Activated CD4-positive, alpha-beta memory T cell treated with anti-CD3 and anti-CD28 coated beads for 36 hours (primary cell): ENCODE data around the gene ZNF106. TPM values are rescaled to one million over a fixed set of nuclear protein-coding genes. Genes with fewer than 3 reads are reported as not detected.

ENCODE experiments used
- CTCF ChIA-PET: fragments of 350-600 bp; sonication (Branson Sonifier 250); formaldehyde crosslinking; loops from one replicate; lab custom pipeline; 2021; ENCODE audit warnings: antibody characterized with exemption, inconsistent platforms; lab: Charles Lee
- POLR2A ChIA-PET: fragments of 350-600 bp; sonication (Branson Sonifier 250); formaldehyde crosslinking; loops from one replicate; lab custom pipeline; 2021; ENCODE audit warnings: antibody characterized with exemption; lab: Charles Lee
- DNase-seq: peaks from one replicate; pipeline ENCODE4 v3.0.0-alpha.2; 2020
- H3K27ac Mint-ChIP-seq: one replicate; pipeline ENCODE4 v1.8.0; 2021; ENCODE audit warnings: mixed read lengths
- H3K27me3 Mint-ChIP-seq: one replicate; pipeline ENCODE4 v1.8.0; 2021; ENCODE audit warnings: mixed read lengths
- H3K36me3 Mint-ChIP-seq: one replicate; pipeline ENCODE4 v1.8.0; 2021; ENCODE audit warnings: mixed read lengths
- H3K4me1 Mint-ChIP-seq: one replicate; pipeline ENCODE4 v1.8.0; 2021; ENCODE audit warnings: low read depth, mixed read lengths
- H3K4me3 Mint-ChIP-seq: one replicate; pipeline ENCODE4 v1.8.0; 2021; ENCODE audit warnings: mild to moderate bottlenecking, mixed read lengths
- H3K9me3 Mint-ChIP-seq: one replicate; pipeline ENCODE4 v1.8.0; 2021; ENCODE audit warnings: mixed read lengths
- intact Hi-C: fragments of 100-400 bp; cut with micrococcal nuclease; formaldehyde crosslinking; loops from one replicate; pipeline ENCODE4 v1.15.1; 2023
- total RNA-seq, 2 experiments: library from RNA; stranded (reverse); gene quantifications; one replicate each; pipeline ENCODE4 v1.2.3, GENCODE V29; 2021

The ZNF106 gene
- total RNA-seq, 2 experiments from 2014 or later: 47.1 to 48.0 TPM

DNA sequence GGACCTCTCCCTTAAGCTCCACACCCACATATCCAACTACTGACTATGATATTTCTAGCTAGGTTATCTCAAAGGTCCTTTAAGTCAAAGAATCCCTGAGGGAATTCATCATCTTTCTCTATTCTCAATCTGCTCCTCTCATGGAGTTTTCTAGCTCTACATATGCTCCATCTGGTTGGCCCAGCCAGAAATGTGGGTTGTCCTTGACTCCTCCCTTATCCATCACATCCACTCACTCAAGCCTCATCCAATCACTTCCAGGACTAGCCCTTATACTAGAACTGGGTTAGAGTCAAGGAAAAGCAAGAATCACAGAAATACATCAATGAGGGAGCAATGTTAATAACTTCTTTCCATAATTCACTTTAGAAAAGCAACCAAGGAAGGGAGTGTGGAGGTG lies 45.4 kb downstream of the ZNF106 start:
- Mint-ChIP-seq H3K4me1 (peaks cover 2% of the 10 kb centered on the region), H3K9me3 (no peaks in the 10 kb centered on the region), H3K27me3 (no peaks in the 10 kb centered on the region), H3K27ac (no peak overlapping the region), H3K4me3 (no peak overlapping the region), H3K36me3 (peaks cover 32% of the 10 kb centered on the region)
- DNase-seq: no peak
- ChIA-PET CTCF (interaction anchor here (0.5 to 1.4 kb wide), 3 partner anchors 22 to 202 kb away, joined by 3 read pairs; no protein-coding TSS in a partner anchor), POLR2A (no interaction called here)
- intact Hi-C loops: no loop called here

DNA sequence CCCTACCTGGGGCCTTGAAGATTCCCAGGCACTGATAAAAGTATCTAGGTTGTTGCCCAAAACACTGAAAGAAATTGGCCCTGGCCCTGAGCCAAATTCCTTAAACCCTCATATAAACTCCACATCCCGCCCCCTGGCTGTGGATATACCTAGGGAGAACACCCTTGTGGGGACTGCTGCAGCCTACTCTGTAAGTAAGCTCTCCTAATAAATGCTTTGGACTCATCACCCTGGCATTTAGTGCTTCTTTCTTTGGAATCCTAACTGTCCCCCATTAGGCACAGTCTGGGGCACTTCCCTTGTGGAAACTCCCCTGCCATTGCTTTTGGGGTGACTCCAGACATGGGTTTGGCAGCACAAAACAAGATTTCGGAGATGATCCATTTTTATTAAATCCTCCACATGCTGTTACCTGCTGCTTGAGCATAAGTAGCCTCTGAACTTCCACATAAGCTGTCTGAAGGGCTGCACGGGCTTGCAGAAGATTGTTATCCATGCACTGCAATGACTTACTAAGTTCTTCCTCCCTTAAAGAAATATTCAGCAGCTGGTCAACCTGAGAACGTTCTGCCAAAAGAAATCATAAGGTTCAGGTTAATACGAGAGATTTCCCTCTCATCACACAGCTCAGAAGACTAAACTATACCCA lies 46.4 kb downstream of the ZNF106 start:
- POLR2A ChIA-PET: interaction anchor here (0.6 kb wide), 1 partner anchor 10 kb away, joined by 3 read pairs; no protein-coding TSS in a partner anchor
- Mint-ChIP-seq H3K27me3 (no peaks in the 10 kb centered on the region), H3K36me3 (peaks cover 26% of the 10 kb centered on the region), H3K4me1 (no peaks in the 10 kb centered on the region), H3K9me3 (no peaks in the 10 kb centered on the region), H3K27ac (no peak overlapping the region), H3K4me3 (no peak overlapping the region)
- DNase-seq: no peak
- CTCF ChIA-PET: interaction anchor here (1.1 to 1.3 kb wide), 2 partner anchors 21 to 27 kb away, joined by 3 read pairs; no protein-coding TSS in a partner anchor
- intact Hi-C loops: no loop called here

DNA sequence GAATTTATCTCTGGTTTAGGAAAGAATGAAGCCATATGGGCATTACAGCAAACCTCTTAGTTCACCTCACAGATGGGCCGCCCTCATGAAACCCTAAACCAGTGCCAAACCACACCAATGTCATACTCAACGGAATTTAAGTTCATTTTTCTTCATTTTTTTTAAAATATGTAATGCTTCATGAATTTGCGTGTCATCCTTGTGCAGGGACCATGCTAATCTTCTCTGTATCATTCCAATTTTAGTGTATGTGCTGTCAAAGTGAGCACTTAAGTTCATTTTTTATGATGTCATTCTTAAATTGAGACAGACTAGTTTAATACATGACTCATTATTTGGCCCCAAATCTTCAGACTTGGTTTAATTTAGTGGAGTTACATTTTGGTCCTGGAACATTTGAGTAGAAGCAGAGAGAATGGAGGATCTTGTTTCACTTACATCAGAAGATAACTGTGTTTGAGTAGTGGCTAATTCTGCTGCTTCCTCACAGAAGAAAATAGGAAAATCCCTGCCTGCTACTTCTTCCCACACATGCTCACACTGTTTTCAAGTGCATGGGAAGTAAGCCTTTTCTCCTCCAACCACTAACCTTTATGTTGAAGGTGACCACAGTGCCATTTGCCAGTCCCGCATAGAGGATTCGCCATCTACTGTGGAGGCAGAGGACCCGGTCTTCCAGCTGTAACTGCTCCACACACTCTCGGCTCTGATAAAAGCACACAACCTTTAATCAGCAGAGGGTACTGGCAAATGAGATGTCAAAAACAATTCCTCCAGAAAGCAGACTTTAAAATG lies 63.3 kb downstream of the ZNF106 start:
- intact Hi-C loops: no loop called here
- ChIA-PET CTCF (no interaction called here), POLR2A (no interaction called here)
- H3K27me3 Mint-ChIP-seq: no peaks in the 10 kb centered on the region
- no peak for DNase-seq
- no peaks in the 10 kb centered on the region for H3K9me3 Mint-ChIP-seq
- H3K4me1 Mint-ChIP-seq: peaks cover 6% of the 10 kb centered on the region
- peaks cover 33% of the 10 kb centered on the region for H3K36me3 Mint-ChIP-seq
- H3K4me3 Mint-ChIP-seq: no peak overlapping the region
- H3K27ac Mint-ChIP-seq: peak overlapping the region; percentile 9

DNA sequence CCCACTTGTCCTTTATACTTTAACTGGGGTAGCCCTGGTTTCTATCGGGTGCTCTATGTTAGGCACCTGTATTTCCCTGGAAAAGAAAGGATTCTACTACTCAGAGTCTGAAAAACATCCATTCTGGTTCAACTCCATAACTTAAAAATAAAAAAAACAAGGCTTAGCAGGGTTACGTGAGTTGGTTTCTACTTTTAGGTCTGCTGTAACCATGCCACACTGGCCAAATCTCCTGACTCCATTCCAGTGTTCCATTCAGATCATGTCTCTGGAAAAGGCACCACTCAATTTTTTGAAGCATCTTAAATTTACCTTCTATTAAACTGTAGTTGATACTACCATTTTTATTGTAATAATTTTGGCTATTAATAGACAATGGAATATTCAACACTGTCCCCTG lies 69.6 kb downstream of the ZNF106 start:
- Mint-ChIP-seq H3K27me3 (no peaks in the 10 kb centered on the region), H3K4me3 (no peak overlapping the region), H3K4me1 (no peaks in the 10 kb centered on the region), H3K9me3 (no peaks in the 10 kb centered on the region), H3K27ac (no peak overlapping the region), H3K36me3 (peaks cover 31% of the 10 kb centered on the region)
- intact Hi-C loops: no loop called here
- ChIA-PET POLR2A (no interaction called here), CTCF (no interaction called here)
- no peak for DNase-seq

DNA sequence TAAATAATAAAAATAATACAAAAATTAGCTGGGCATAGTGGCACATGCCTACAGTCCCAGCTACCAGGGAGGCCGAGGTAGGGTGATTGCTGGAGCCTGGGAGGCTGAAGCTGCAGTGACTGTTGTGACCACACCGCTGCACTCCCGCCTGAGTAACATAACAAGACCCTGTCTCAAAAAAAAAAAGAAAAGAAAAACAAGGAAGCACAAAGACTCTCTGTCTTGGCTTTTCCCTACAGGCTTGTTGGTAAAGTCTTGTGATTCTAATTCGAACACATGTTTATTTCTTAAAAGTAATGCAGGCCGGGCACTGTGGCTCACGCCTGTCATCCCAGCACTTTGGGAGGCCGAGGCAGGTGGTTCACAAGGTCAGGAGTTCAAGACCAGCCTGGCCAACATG lies 71.6 kb downstream of the ZNF106 start:
- no peaks in the 10 kb centered on the region for H3K9me3 Mint-ChIP-seq
- no peaks in the 10 kb centered on the region for H3K27me3 Mint-ChIP-seq
- ChIA-PET CTCF (no interaction called here), POLR2A (no interaction called here)
- intact Hi-C loops: no loop called here
- no peak overlapping the region for H3K27ac Mint-ChIP-seq
- H3K4me3 Mint-ChIP-seq: no peak overlapping the region
- no peaks in the 10 kb centered on the region for H3K4me1 Mint-ChIP-seq
- H3K36me3 Mint-ChIP-seq: peaks cover 20% of the 10 kb centered on the region
- no peak for DNase-seq

DNA sequence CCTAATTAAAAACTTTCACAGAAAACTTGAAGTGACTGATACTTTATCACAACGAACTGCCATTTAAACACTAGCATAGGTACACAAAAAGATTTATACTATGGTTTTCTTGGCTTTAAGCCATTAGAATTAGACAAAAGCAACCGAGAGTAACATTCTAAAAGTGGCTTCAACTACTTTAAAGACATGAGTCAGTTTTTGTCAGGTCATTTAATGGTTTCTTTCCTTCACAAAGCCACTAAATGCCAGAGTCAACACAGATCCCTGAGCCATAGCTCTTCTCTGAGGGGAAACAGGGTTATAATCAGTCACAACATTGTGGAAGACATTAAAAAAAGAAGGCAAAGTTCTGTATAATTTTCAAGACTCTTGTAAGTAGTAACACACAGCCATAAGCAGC lies 77.0 kb downstream of the ZNF106 start:
- peaks cover 11% of the 10 kb centered on the region for H3K36me3 Mint-ChIP-seq
- ChIA-PET POLR2A (no interaction called here), CTCF (no interaction called here)
- intact Hi-C loops: no loop called here
- no peak overlapping the region for H3K4me3 Mint-ChIP-seq
- no peak for DNase-seq
- no peak overlapping the region for H3K27ac Mint-ChIP-seq
- no peaks in the 10 kb centered on the region for H3K4me1 Mint-ChIP-seq
- no peaks in the 10 kb centered on the region for H3K9me3 Mint-ChIP-seq
- no peaks in the 10 kb centered on the region for H3K27me3 Mint-ChIP-seq

DNA sequence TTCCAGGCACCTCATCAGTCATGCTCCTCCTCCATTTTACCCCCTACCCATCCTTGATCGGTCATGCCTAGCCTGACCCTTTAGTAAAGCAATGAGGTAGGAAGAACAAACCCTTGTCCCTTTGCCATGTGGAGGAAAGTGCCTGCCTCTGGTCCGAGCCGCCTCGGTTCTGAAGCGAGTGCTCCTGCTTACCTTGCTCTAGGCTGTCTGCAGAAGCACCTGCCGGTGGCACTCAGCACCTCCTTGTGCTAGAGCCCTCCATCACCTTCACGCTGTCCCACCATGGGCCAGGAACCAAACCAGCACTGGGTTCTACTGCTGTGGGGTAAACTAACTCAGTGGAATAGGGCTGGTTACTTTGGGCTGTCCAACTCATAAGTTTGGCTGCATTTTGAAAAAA lies 79.1 kb downstream of the ZNF106 start:
- Mint-ChIP-seq H3K36me3 (no peaks in the 10 kb centered on the region), H3K27ac (no peak overlapping the region)
- POLR2A ChIA-PET: no interaction called here

DNA sequence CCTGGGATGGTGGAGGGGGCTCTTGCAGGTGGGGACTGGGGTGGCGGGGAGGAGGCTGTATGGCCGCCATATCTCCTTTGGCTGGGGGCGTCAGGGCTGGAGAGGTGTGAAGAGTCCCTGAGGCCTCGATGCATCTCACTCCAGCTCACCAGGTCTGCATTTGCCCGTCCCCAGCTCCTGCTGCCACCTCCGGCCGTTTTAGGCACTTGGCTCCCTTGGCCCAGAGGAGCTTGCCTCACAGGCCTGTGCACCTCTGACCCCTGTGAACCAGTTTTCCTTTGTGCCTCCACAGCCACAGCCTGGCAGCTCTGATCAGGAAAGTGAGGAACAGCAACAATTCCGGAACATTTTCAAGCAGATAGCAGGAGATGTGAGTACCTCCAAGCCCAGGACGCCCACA lies 81.9 kb downstream of the ZNF106 start:
- Mint-ChIP-seq H3K4me1 (no peaks in the 10 kb centered on the region), H3K9me3 (no peaks in the 10 kb centered on the region), H3K36me3 (no peaks in the 10 kb centered on the region), H3K27ac (no peak overlapping the region), H3K27me3 (no peaks in the 10 kb centered on the region), H3K4me3 (no peak overlapping the region)
- intact Hi-C loops: no loop called here
- POLR2A ChIA-PET: no interaction called here
- CTCF ChIA-PET: no interaction called here
- no peak for DNase-seq

More for the DNA sequence above, 79.1 kb downstream of the ZNF106 start:
- H3K4me1 Mint-ChIP-seq: no peaks in the 10 kb centered on the region
- no peak for DNase-seq
- H3K9me3 Mint-ChIP-seq: no peaks in the 10 kb centered on the region
- H3K27me3 Mint-ChIP-seq: no peaks in the 10 kb centered on the region
- intact Hi-C loops: no loop called here
- CTCF ChIA-PET: no interaction called here
- H3K4me3 Mint-ChIP-seq: no peak overlapping the region

DNA sequence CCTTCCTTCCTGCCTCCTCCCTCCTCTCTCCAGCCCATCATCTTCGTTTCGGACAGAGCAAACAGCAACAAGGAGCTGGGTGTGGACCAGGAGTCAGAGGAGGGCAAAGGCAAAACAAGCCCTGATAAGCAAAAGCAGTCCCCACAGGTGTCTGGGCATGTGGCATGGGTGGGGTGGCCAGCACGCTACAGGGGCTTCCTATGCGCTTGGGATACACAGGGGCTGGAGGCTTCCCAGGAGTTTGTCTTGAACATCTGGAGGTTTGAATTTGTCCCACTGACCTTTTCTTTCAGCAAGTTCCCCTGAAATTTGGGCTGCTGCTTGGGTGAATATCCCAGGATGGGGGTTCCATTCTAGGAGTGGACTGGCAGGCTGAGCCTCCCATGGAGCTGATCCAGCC lies 82.8 kb downstream of the ZNF106 start:
- Mint-ChIP-seq H3K36me3 (no peaks in the 10 kb centered on the region), H3K4me3 (no peak overlapping the region), H3K4me1 (no peaks in the 10 kb centered on the region), H3K27me3 (no peaks in the 10 kb centered on the region), H3K27ac (no peak overlapping the region), H3K9me3 (no peaks in the 10 kb centered on the region)
- ChIA-PET POLR2A (no interaction called here), CTCF (no interaction called here)
- intact Hi-C loops: no loop called here
- DNase-seq: no peak

DNA sequence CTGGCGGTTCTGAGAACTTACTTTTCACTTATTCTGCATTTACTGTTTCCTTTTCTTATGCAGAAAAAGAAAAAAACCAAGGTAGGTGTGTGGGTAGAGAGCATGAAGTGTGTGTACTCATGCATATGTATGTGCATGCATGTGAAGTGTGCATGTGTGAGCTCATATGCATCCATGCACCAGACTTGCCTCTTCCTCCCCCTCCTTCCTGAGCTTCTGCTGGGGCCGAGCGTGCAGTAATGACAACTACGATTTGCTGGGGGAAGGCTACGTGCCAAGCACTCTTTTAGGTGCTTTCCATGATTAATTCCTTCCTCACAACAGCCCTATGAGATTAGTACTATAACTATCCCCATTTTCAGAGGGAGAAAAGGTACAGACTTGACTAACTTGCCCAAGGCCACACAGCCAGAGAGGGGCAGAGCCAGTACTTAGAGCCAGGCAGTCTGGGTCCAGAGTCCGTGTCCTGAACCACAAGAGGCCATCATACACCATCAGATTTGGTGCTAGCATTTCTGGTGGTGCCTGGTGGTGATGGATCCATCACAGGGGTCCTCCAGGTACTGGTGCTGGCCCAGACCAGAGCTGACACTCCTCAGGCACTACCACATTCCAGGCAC lies 85.0 kb downstream of the ZNF106 start:
- ChIA-PET CTCF (no interaction called here), POLR2A (no interaction called here)
- Mint-ChIP-seq H3K36me3 (no peaks in the 10 kb centered on the region), H3K9me3 (no peaks in the 10 kb centered on the region), H3K4me1 (no peaks in the 10 kb centered on the region), H3K27me3 (no peaks in the 10 kb centered on the region), H3K4me3 (no peak overlapping the region), H3K27ac (no peak overlapping the region)
- no peak for DNase-seq
- intact Hi-C loops: no loop called here

DNA sequence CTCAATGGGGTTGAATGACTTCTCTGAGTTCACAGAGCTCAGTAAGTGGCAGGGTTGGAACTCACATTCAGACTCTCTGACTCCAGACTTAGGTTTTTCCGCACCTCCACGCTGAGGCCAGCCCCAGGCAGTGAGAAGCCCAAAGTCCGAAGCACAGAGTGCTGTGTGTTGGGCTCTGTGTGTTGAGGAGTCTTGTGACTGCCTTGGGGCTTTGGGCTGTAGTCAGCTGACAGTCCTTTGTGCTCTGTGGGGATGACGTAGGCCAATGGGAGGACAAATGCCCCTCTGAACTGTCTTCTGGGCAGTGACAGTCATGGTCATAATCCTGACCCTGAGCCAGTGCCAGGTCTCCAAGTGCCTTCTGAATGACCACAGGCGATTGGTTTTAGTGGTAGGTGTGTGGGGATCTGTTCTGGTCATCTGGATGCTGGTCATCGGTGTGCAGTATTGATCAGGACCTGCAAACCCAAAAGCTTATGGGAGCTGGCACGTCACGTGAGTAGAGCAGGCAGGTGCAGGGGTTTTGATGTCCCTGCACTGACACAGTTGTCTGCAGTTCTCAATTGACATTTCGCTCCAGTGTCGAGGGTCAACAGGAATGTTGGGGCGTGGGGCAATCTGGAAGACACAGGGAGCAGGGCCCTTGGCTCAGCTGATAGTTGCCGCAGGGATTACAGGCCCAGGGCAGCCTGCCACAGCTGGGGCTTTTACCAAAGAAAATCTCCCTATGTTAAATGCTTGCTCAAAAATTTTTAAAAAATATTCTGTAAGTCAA lies 86.3 kb downstream of the ZNF106 start:
- Mint-ChIP-seq H3K9me3 (no peaks in the 10 kb centered on the region), H3K4me3 (no peak overlapping the region), H3K27me3 (no peaks in the 10 kb centered on the region), H3K27ac (no peak overlapping the region), H3K4me1 (no peaks in the 10 kb centered on the region), H3K36me3 (no peaks in the 10 kb centered on the region)
- intact Hi-C loops: no loop called here
- ChIA-PET CTCF (no interaction called here), POLR2A (no interaction called here)
- DNase-seq: no peak

DNA sequence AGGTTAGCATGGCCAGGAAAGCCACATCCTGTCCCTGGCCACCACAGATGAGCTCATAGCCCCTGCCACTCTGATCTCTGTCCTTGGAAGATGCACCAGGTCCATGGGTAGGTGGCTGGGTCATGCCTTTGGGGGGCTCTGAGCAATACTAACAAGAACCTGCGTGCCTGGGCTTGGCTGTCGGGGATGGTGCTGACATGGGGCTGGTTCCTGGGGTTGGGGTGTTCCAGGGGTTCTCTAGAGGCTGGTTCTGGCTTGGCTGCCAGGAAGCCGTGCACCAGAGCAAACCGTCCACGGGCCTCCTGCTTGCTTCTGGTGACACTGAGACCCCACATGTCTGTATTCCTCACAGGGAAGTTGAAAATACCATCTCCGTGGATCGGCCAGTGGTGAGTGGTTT lies 87.6 kb downstream of the ZNF106 start:
- ChIA-PET CTCF (no interaction called here), POLR2A (no interaction called here)
- Mint-ChIP-seq H3K27ac (no peak overlapping the region), H3K36me3 (no peaks in the 10 kb centered on the region), H3K4me3 (no peak overlapping the region), H3K27me3 (no peaks in the 10 kb centered on the region), H3K4me1 (no peaks in the 10 kb centered on the region), H3K9me3 (no peaks in the 10 kb centered on the region)
- no peak for DNase-seq
- intact Hi-C loops: no loop called here
